GM12878 (cell line): ENCODE results near the gene ZMAT3. TPM values are rescaled to one million over a fixed set of nuclear protein-coding genes. Genes with fewer than 3 reads are reported as not detected.

Experiments
- ATAC-seq: fragments of 200-7000 bp; cut with Tn5 transposase; 3 replicates; pipeline ENCODE4 v1.9.1; 2020; ENCODE audit warnings: mild to moderate bottlenecking, moderate library complexity
- BruUV-seq: library from RNA; stranded (reverse); fragments of 400-500 nt; replicated peaks from 2 replicates; lab custom pipeline; 2021; lab: Mats Ljungman, UMichigan
- CTCF ChIA-PET: fragments of 300-600 bp; sonication (Branson Sonifier 250); formaldehyde crosslinking; extraction: SDS; loops from one replicate; lab custom pipeline; 2021; ENCODE audit warnings: inconsistent platforms; lab: Yijun Ruan, JAX
- POLR2A ChIA-PET: fragments of 350-600 bp; formaldehyde crosslinking; extraction: SDS; loops from one replicate; lab custom pipeline; 2021; ENCODE audit warnings: inconsistent platforms; lab: Charles Lee
- RAD21 ChIA-PET: fragments of 300-600 bp; sonication (Branson Sonifier 250); formaldehyde crosslinking; loops from one replicate; lab custom pipeline; 2023; ENCODE audit warnings: antibody characterized with exemption; ENCODE audit not compliant: unreplicated experiment; lab: Charles Lee
- SMC1A ChIA-PET: fragments of 300-600 bp; sonication (Branson Sonifier 250); formaldehyde crosslinking; loops from one replicate; lab custom pipeline; 2023; ENCODE audit not compliant: unreplicated experiment, uncharacterized antibody; lab: Charles Lee
- DNase-seq: peaks from one replicate; pipeline ENCODE4 v3.0.0-alpha.2; 2011; ENCODE audit warnings: low read depth, low spot score
- FAIRE-seq: peaks from 3 replicates; lab custom pipeline; 2011; peaks lifted over from hg19 to GRCh38; lab: Jason Lieb, UNC
- H2AFZ ChIP-seq: 2 replicates; pipeline ENCODE4 v1.6.0; 2011; ENCODE audit warnings: low read depth, low read length, control low read depth; ENCODE audit not compliant: control insufficient read depth
- H3K27ac ChIP-seq: 2 replicates; pipeline ENCODE4 v1.5.1; 2011; ENCODE audit warnings: control low read depth; ENCODE audit not compliant: control insufficient read depth, insufficient read depth
- H3K27me3 ChIP-seq, 2 experiments: replicated peaks in 1 of 2; 2 replicates each; pipeline versions ENCODE4 v1.6.0 to v1.6.1; 2011; ENCODE audit warnings: low read length in 1 of 2; ENCODE audit not compliant: control insufficient read depth in 2 of 2, insufficient read depth in 2 of 2
- H3K36me3 ChIP-seq, 2 experiments: 2 replicates each; pipeline ENCODE4 v1.5.1; 2011; ENCODE audit warnings: low read length in 1 of 2; ENCODE audit not compliant: control insufficient read depth in 2 of 2, insufficient read depth in 2 of 2
- H3K4me1 ChIP-seq: 2 replicates; pipeline ENCODE4 v1.6.1; 2011; ENCODE audit warnings: mild to moderate bottlenecking, low read length, moderate library complexity, mixed read lengths; ENCODE audit not compliant: control insufficient read depth, insufficient read depth
- H3K4me2 ChIP-seq: 2 replicates; pipeline ENCODE4 v1.6.0; 2011; ENCODE audit warnings: control low read depth; ENCODE audit not compliant: control insufficient read depth, insufficient read depth
- H3K4me3 ChIP-seq: fragments of 200-600 bp; sonication (generic); 2 replicates; pipeline ENCODE4 v1.5.1; 2016
- H3K79me2 ChIP-seq: 2 replicates; pipeline ENCODE4 v1.6.0; 2011; ENCODE audit warnings: low read length; ENCODE audit not compliant: control insufficient read depth, insufficient read depth
- H3K9ac ChIP-seq: 2 replicates; pipeline ENCODE4 v1.8.0; 2011; ENCODE audit warnings: low read length, control low read depth, mixed read lengths; ENCODE audit not compliant: control insufficient read depth, insufficient read depth
- H3K9me3 ChIP-seq: replicated peaks from 3 replicates; pipeline ENCODE4 v1.5.1; 2011; ENCODE audit warnings: mild to moderate bottlenecking, low read length; ENCODE audit not compliant: control insufficient read depth, insufficient read depth
- H4K20me1 ChIP-seq: 2 replicates; pipeline ENCODE4 v1.6.0; 2011; ENCODE audit not compliant: control insufficient read depth, insufficient read depth
- ATF7 ChIP-seq: fragments of 450-650 bp; IDR thresholded peaks from 2 replicates; pipeline ENCODE4 v1.6.1; 2016; ENCODE audit warnings: low read depth, mild to moderate bottlenecking
- BCLAF1 ChIP-seq: fragments of 450-650 bp; IDR thresholded peaks from 2 replicates; pipeline ENCODE4 v1.6.1; 2017; ENCODE audit warnings: antibody characterized with exemption, mild to moderate bottlenecking, moderate library complexity
- CBX3 ChIP-seq: fragments of 200-600 bp; sonication (generic); IDR thresholded peaks from 2 replicates; pipeline ENCODE4 v1.6.1; 2016; ENCODE audit warnings: low read depth, borderline replicate concordance
- EED ChIP-seq: sonication (generic); IDR thresholded peaks from 2 replicates; pipeline ENCODE4 v1.6.1; 2016; ENCODE audit warnings: antibody characterized with exemption, low read depth
- HDGF ChIP-seq: fragments of 450-650 bp; IDR thresholded peaks from 2 replicates; pipeline ENCODE4 v1.6.1; 2016; ENCODE audit warnings: antibody characterized with exemption
- NR2C2 ChIP-seq: IDR thresholded peaks from 2 replicates; pipeline ENCODE4 v1.6.1; 2011; ENCODE audit warnings: borderline replicate concordance, low read depth; ENCODE audit not compliant: control insufficient read depth, insufficient read length
- RAD21 ChIP-seq: IDR thresholded peaks from 2 replicates; pipeline ENCODE4 v1.6.1; 2011; ENCODE audit warnings: mild to moderate bottlenecking, low read depth, low read length, moderate library complexity; ENCODE audit not compliant: insufficient read depth
- RELB ChIP-seq: fragments of 450-650 bp; IDR thresholded peaks from 2 replicates; pipeline ENCODE4 v1.6.1; 2017; ENCODE audit warnings: low read depth, mild to moderate bottlenecking, moderate library complexity
- SRF ChIP-seq, 2 experiments: IDR thresholded peaks; 2 replicates each; pipeline ENCODE4 v1.6.1; 2011; ENCODE audit warnings: low read depth in 2 of 2, low read length in 2 of 2, mild to moderate bottlenecking in 1 of 2, moderate library complexity in 1 of 2
- TCF7 ChIP-seq: IDR thresholded peaks from 2 replicates; pipeline ENCODE4 v1.6.1; 2014; ENCODE audit warnings: antibody characterized with exemption, borderline replicate concordance
- WGBS: methylation state at CpG from one replicate; pipeline ENCODE4 v1.1.6; 2016; ENCODE audit warnings: low lambda C conversion rate; ENCODE audit not compliant: insufficient replicate concordance, insufficient coverage; ENCODE audit errors: missing lambda C conversion rate; 5-methylcytosine and 5-hydroxymethylcytosine counted together
- in situ Hi-C: fragments of 300-500 bp; cut with MboI; formaldehyde crosslinking; loops from 9 replicates; pipeline ENCODE4 v1.14.3; 2018; ENCODE audit warnings: mixed read lengths
- intact Hi-C: fragments of 100-400 bp; cut with micrococcal nuclease; formaldehyde crosslinking; loops from one replicate; pipeline ENCODE4 v1.14.2; 2022; ENCODE audit not compliant: unreplicated experiment
- polyA plus RNA-seq, 11 experiments: library from polyadenylated mRNA; depleted of rRNA in 4 of 11; unstranded in 6 of 11; stranded (reverse) in 5 of 11; fragments of >200 nt; fragmentation: Nextera tagmentation in 4 of 11; fragmentation: Illumina TruSeq in 1 of 11; extraction: Ambion mirVana in 4 of 11; extraction: Trizol in 1 of 11; gene quantifications; 1 replicate in 1 of 11; 2 replicates in 10 of 11; pipeline versions ENCODE4 v1.2.1 to v1.2.3, GENCODE V29; 2011 to 2016; ENCODE audit warnings: inconsistent platforms in 2 of 11, missing spikeins in 2 of 11, low read depth in 1 of 11
- total RNA-seq, 4 experiments: library from RNA; depleted of rRNA in 3 of 4; stranded (reverse); fragments of >200 nt in 3 of 4; fragmentation: Illumina TruSeq in 1 of 4; extraction: Trizol in 1 of 4; gene quantifications; 2 replicates each; pipeline versions ENCODE4 v1.2.1 to v1.2.3, GENCODE V29; 2013 to 2021

The ZMAT3 gene
- total and polyA plus RNA-seq, 10 of the 15 experiments (the other 5 are each of a cell fraction or from before 2014, with no cell fraction given) = 6.2 to 55.9 (median 25.8) TPM

GRCh38 chr3:179098388-179099077, 26.9 kb upstream of the ZMAT3 start:
- intact Hi-C loops = no loop called here
- no peaks in the 10 kb centered on the region for H3K36me3 ChIP-seq
- H3K9ac ChIP-seq = no peak overlapping the region
- no peak overlapping the region for H3K4me2 ChIP-seq
- ChIA-PET POLR2A (no interaction called here), CTCF (interaction anchor here (0.6 to 6.4 kb wide), 14 partner anchors 15 to 223 kb away, joined by 3 to 44 read pairs (median 4); no protein-coding TSS in a partner anchor)
- peak; percentile 21; the same call in 2 of the 3 replicates for ATAC-seq
- H3K4me3 ChIP-seq = no peak overlapping the region
- 67% methylated on average over 7 of the region's 7 CpGs for WGBS
- TF ChIP-seq RELB (no peak), RAD21 (peak; percentile 6; the same call in 1 of the 2 replicates)
- TF ChIP-seq, all 136 proteins: peak for 1
- in situ Hi-C loops = no loop called here
- Histone ChIP-seq H4K20me1 (no peaks in the 10 kb centered on the region), H3K9me3 (no peaks in the 10 kb centered on the region), H3K27ac (no peak overlapping the region), H3K4me1 (no peaks in the 10 kb centered on the region), H2AFZ (no peak overlapping the region), H3K79me2 (no peaks in the 10 kb centered on the region), H3K27me3 (no peaks in the 10 kb centered on the region)
- BruUV-seq = no TSS peak
- SMC1A ChIA-PET = interaction anchor here (1.0 to 3.4 kb wide), 9 partner anchors 15 to 222 kb away, joined by 3 to 20 read pairs (median 8); no protein-coding TSS in a partner anchor
- DNase-seq (no peak), FAIRE-seq (peak; percentile 49)
- RAD21 ChIA-PET = interaction anchor here (0.6 to 1.0 kb wide), 3 partner anchors 52 to 463 kb away, joined by 3 read pairs; no protein-coding TSS in a partner anchor

- Histone ChIP-seq H3K4me1 (no peaks in the 10 kb centered on the region), H3K27me3 (no peaks in the 10 kb centered on the region), H3K9ac (no peak overlapping the region), H3K4me3 (no peak overlapping the region)
- FAIRE-seq = no peak
- ChIA-PET SMC1A (interaction anchor here (1.1 to 2.7 kb wide), 3 partner anchors 9 to 23 kb away, joined by 3 to 15 read pairs (median 3); partner anchors contain the start of gene ZMAT3), POLR2A (no interaction called here)
- intact Hi-C loops = no loop called here
- no peak for TF ChIP-seq BCLAF1
- no peak for TF ChIP-seq HDGF
- no peak for TF ChIP-seq CBX3
- TF ChIP-seq TCF7 = no peak
- TF ChIP-seq SRF (IDR thresholded peaks at IDR 0.05; ENCODE audit: low read depth in 2 of 2, low read length in 2 of 2) = no peak
- TF ChIP-seq EED = no peak
- TF ChIP-seq NR2C2 = no peak
- TF ChIP-seq ATF7 = no peak
- TF ChIP-seq, all 136 proteins: peak for 0
- Histone ChIP-seq H4K20me1 (no peaks in the 10 kb centered on the region), H3K9me3 (no peaks in the 10 kb centered on the region), H3K4me2 (no peak overlapping the region), H2AFZ (no peak overlapping the region), H3K27ac (no peak overlapping the region), H3K36me3 (no peaks in the 10 kb centered on the region), H3K79me2 (no peaks in the 10 kb centered on the region)
- DNase-seq (no peak), ATAC-seq (peak; percentile 40)
- ChIA-PET CTCF (interaction anchor here (0.6 to 1.5 kb wide), 3 partner anchors 12 to 167 kb away, joined by 3 to 4 read pairs (median 3); no protein-coding TSS in a partner anchor), RAD21 (no interaction called here)
- BruUV-seq = no TSS peak
- 96% methylated on average over 1 of the region's 1 CpG for WGBS
- in situ Hi-C loops = no loop called here
These were observed 22.2 kb upstream of the ZMAT3 start for GRCh38 chr3:179093807-179094206.
